ENCODE results near the gene LAMB2. TPM values are rescaled to one million over a fixed set of nuclear protein-coding genes. Genes with fewer than 3 reads are reported as not detected.
A peak's percentile ranks its signal among the peaks of the same experiment; 100 is the strongest.

The LAMB2 gene
- total RNA-seq, 4 donors from 2014 or later: 452 to 573 (median 527) TPM

DNA sequence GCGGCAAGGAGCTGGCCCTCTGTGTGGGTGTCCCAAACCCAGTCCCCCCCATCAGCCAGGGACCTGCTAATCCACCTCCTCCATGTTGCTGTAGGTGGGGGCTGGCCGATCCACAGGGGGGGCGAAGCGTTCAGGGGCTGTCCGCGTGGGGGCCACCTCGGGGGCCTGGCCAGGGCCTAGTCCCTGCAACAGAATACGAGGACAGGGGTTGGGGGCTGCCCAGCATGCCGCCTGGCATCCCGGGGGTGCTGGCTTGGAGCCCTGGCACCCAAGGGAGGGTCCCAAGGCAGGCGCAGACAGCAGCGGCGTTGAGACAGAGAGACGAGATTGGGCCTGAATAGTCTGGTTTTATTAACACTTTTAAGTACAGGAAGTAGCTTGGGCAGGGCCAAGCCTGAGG lies 24.5 kb downstream of the LAMB2 start:
- DNase-seq: no peak
- Histone ChIP-seq H3K9me3 (no peaks in the 10 kb centered on the region), H3K4me1 (peaks cover 14 to 16% of the 10 kb centered on the region in 2 donors), H3K27ac (no peak overlapping the region), H3K4me3 (replicated peaks in 1 of 3) (no peak overlapping the region), H3K36me3 (peaks cover 50 to 53% of the 10 kb centered on the region in 2 donors), H3K27me3 (no peaks in the 10 kb centered on the region)
- no peak for TF ChIP-seq POLR2A (IDR thresholded peaks at IDR 0.05)
- TF ChIP-seq, protein P1, sequence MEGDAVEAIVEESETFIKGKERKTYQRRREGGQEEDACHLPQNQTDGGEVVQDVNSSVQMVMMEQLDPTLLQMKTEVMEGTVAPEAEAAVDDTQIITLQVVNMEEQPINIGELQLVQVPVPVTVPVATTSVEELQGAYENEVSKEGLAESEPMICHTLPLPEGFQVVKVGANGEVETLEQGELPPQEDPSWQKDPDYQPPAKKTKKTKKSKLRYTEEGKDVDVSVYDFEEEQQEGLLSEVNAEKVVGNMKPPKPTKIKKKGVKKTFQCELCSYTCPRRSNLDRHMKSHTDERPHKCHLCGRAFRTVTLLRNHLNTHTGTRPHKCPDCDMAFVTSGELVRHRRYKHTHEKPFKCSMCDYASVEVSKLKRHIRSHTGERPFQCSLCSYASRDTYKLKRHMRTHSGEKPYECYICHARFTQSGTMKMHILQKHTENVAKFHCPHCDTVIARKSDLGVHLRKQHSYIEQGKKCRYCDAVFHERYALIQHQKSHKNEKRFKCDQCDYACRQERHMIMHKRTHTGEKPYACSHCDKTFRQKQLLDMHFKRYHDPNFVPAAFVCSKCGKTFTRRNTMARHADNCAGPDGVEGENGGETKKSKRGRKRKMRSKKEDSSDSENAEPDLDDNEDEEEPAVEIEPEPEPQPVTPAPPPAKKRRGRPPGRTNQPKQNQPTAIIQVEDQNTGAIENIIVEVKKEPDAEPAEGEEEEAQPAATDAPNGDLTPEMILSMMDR (IDR thresholded peaks at IDR 0.05): no peak
- 81% methylated on average over 10 to 14 of the region's 14 CpGs for WGBS, 2 donors
- intact Hi-C loops (cut with DNase I): no loop called here

DNA sequence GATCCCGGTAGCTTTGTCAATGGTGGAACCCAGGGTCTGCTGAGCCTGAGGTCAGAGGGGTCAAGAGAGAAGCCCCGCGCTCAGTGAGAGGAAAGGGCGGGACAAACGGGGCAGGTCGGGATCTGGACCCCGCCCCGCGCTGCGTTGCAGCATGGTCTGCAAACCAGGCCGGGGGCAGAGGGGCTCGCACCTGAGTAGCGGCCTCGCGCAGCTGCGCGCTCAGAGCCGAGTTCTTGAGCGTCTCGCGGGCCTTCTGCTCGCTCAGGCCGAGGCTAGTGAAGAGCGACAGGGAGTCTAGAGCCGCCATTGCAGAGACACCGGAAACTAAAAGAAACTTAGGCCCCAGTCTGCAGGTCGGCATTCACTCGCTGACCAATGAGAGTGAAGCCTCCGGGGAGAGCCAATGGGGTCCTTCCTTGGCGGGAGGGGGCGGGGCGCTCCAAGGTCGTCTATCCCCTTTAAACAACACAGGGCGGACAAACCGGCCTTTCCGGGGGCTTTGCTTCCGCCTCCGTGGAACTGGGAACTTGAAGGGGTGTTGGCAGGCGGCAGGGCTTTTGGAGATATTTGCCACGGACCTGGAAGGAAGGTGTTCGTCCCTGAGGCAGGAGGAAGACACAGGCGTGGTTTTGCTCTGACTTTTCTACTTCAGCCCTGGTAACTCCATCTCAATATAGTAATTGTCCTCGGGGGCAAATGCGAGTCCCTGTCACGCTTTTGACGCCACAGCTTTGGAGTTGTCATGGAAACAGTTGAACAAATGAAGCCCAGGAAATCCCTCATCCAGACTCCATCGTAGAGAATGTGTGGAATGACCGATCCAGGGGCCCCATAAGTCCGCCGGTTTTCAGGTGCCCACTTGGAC lies 28.2 kb downstream of the LAMB2 start, which contains the start of gene QARS1:
Gene QARS1 (minus strand): TSS at position 331 of the 865 bp plus-strand sequence. CDS start 24 bp downstream, at position 307.
- Histone ChIP-seq H3K27ac (peak within 1 kb of the TSS; percentile 14 to 69 (median 69)), H3K27me3 (no peaks in the 10 kb centered on the region), H3K9me3 (no peaks in the 10 kb centered on the region), H3K36me3 (peaks cover 40 to 45% of the 10 kb centered on the region in 2 donors), H3K4me3 (replicated peaks in 1 of 3) (peak within 1 kb of the TSS; percentile 36 to 94 (median 74)), H3K4me1 (peaks cover 16% of the 10 kb centered on the region in 2 donors)
- TF ChIP-seq, protein P1 (IDR thresholded peaks at IDR 0.05): no peak
- TF ChIP-seq POLR2A (IDR thresholded peaks at IDR 0.05): peak in 1 of 2 donors; percentile 63
- DNase-seq: peak; percentile 95 to 96
- WGBS, 2 donors: 0 to 2% methylated on average over 16 to 43 of the region's 50 CpGs
- intact Hi-C loops (cut with DNase I): no loop called here

DNA sequence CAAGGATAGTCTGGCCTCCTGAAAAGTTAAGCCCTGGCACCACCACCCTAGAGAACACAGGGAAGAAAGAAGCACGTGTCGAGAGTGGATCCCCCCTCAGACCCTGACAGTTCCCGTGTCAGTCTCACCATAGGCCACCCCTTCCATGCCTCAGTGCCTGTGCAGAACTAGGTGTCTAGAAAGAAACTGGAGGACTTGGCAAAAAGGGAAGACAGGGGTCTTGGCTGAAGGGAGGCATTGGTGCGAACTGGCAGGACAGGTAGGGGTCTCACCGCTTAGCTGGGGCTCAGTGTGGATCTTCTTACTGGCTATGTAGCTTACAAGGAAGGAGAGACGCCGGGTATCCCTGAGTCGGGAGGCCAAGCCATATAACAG lies 28.8 kb downstream of the LAMB2 start:
- no peak for DNase-seq
- Histone ChIP-seq H3K9me3 (no peaks in the 10 kb centered on the region), H3K4me1 (peaks cover 16% of the 10 kb centered on the region in 2 donors), H3K27ac (peak overlapping the region; percentile 14 to 69 (median 69)), H3K36me3 (peaks cover 40 to 45% of the 10 kb centered on the region in 2 donors), H3K4me3 (replicated peaks in 1 of 3) (peak overlapping the region; percentile 36 to 94 (median 74)), H3K27me3 (no peaks in the 10 kb centered on the region)
- 3 to 9% methylated on average over 8 of the region's 8 CpGs for WGBS, 2 donors
- intact Hi-C loops (cut with DNase I): no loop called here
- TF ChIP-seq, protein P1 (IDR thresholded peaks at IDR 0.05): no peak
- TF ChIP-seq POLR2A (IDR thresholded peaks at IDR 0.05): no peak

DNA sequence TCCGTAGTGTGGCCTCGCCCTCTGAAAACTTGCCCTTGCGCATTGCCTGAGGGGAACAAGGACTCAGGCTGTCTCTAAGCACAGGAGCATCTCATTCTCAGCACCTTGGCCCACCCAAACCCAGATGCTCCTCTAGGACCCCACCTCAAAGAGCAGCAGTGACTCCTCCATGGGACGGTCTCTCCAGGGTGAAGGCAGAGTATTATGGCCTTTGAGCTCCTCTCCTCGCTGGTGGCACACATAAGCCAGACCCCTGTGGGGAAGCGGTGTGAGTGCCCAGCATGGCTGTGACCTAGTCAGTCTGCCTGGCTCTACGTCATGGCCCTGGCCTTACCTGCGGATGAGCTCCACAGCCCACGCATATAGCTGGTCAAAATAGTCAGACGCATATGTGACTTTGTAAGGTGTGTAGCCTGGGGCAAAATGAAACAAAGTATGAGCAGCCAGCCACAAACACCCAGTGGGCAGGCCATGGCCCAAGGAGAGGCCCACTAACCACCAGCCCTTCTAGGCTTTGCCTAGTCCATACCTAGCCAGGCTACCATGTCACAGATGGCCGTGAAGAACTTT lies 32.7 kb downstream of the LAMB2 start:
- Histone ChIP-seq H3K4me1 (peaks cover 8 to 11% of the 10 kb centered on the region in 2 donors), H3K27ac (no peak overlapping the region), H3K27me3 (no peaks in the 10 kb centered on the region), H3K9me3 (no peaks in the 10 kb centered on the region), H3K4me3 (replicated peaks in 1 of 3) (no peak overlapping the region), H3K36me3 (peaks cover 54 to 57% of the 10 kb centered on the region in 2 donors)
- no peak for TF ChIP-seq POLR2A (IDR thresholded peaks at IDR 0.05)
- TF ChIP-seq, protein P1 (IDR thresholded peaks at IDR 0.05): no peak
- intact Hi-C loops (cut with DNase I): no loop called here
- no peak for DNase-seq
- 95 to 97% methylated on average over 10 to 11 of the region's 11 CpGs for WGBS, 2 donors

Measured in thyroid gland (tissue), 4 donors.